T-helper 1 cell treated with Interleukin-12 subunit alpha and Interleukin-12 subunit beta and Interleukin-4 antibody, amounts not matched to agents 30 μg/mL and 1 μg/mL, for 36 hours (primary cell): ENCODE results near the gene PSMG4.

Source experiments
- H3K27ac Mint-ChIP-seq: one replicate; pipeline ENCODE4 v1.8.0; 2021; ENCODE audit warnings: mild to moderate bottlenecking, mixed read lengths
- H3K27me3 Mint-ChIP-seq: one replicate; pipeline ENCODE4 v1.8.0; 2021; ENCODE audit warnings: low read depth, mixed read lengths
- H3K36me3 Mint-ChIP-seq: one replicate; pipeline ENCODE4 v1.8.0; 2021; ENCODE audit warnings: low read depth, mixed read lengths
- H3K4me1 Mint-ChIP-seq: one replicate; pipeline ENCODE4 v1.8.0; 2021; ENCODE audit warnings: low read depth, mixed read lengths
- H3K4me3 Mint-ChIP-seq: one replicate; pipeline ENCODE4 v1.8.0; 2021; ENCODE audit warnings: mild to moderate bottlenecking, moderate library complexity, mixed read lengths
- H3K9me3 Mint-ChIP-seq: one replicate; pipeline ENCODE4 v1.8.0; 2021; ENCODE audit warnings: mixed read lengths

The PSMG4 gene

DNA sequence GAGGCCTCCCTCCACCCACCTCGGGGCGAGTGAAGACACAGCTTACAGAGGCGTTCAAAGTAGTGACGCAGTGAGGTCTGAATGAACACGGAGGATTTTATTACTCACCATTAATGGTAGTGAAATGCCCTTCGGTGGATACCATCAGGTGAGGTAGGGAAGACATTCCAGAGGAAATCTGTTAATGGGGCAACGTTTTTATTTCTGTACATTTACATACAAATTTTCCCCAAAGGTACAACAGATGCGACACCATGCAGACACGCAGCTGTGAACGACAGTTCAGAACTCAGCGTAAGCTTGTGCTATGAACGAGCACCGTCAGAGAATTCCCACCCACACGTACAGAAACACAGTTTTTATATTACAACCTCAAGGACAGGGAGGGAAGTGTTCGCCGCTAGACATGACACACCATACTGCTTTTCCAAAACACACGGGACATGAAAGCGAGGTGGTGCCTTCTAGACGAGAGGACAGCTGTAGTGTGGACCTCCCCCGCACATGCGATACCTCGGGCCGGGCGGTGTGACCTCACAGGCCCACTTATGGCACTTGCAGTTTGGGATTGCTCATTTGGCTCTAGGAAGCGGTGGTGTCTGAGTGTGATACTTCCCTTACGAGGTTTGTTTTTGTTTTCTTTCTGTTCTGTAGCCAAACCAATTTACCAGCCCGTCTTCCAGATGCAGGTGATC lies 10.7 kb downstream of the PSMG4 start:
- Mint-ChIP-seq H3K27ac (no peak overlapping the region), H3K9me3 (no peaks in the 10 kb centered on the region), H3K4me1 (no peaks in the 10 kb centered on the region), H3K36me3 (peaks cover 25% of the 10 kb centered on the region), H3K4me3 (no peak overlapping the region), H3K27me3 (no peaks in the 10 kb centered on the region)

DNA sequence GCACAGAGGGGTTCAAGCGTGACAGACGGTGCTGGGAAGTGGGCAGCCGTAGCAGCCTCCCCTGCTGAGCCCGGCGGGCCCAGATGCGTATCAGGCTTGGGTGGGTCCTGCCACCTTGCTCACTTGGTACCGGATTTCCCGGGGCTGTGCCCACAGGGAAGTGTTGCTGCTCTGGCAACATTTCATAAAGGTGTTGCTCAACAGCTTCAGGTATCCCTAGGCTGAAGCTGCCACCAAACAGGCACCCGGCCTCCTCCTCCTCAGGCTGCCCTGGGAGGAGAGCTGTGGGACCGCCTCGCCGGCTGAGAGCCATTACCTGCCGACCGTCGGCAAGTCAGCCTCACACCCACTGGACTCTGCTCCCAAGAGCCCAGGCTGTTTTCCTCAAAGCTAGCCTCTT lies 11.5 kb downstream of the PSMG4 start:
- Mint-ChIP-seq H3K27me3 (no peaks in the 10 kb centered on the region), H3K4me3 (no peak overlapping the region), H3K4me1 (no peaks in the 10 kb centered on the region), H3K9me3 (no peaks in the 10 kb centered on the region), H3K36me3 (peaks cover 23% of the 10 kb centered on the region), H3K27ac (no peak overlapping the region)

DNA sequence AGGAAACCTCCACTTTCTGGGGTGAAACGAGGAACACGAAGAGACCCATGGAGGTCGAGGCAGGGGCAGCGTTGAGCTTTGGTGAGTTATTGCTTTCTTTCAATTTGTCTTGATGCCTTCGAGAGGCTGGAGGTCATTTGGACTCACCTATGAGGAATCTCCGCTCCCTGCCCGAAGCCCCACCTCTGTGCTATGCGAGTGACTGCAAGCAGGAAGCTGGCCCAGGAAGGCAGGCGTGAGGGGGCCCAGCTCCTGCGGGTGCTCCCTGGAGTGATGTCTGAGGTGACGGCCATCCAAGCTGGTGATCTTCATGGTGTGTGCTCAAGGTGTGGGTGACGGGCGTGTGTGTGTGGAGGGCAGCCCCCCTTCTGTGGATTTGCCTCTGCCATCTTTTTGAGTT lies 13.0 kb downstream of the PSMG4 start:
- Mint-ChIP-seq H3K36me3 (peaks cover 21% of the 10 kb centered on the region), H3K27ac (no peak overlapping the region), H3K27me3 (no peaks in the 10 kb centered on the region), H3K9me3 (no peaks in the 10 kb centered on the region), H3K4me3 (no peak overlapping the region), H3K4me1 (no peaks in the 10 kb centered on the region)

DNA sequence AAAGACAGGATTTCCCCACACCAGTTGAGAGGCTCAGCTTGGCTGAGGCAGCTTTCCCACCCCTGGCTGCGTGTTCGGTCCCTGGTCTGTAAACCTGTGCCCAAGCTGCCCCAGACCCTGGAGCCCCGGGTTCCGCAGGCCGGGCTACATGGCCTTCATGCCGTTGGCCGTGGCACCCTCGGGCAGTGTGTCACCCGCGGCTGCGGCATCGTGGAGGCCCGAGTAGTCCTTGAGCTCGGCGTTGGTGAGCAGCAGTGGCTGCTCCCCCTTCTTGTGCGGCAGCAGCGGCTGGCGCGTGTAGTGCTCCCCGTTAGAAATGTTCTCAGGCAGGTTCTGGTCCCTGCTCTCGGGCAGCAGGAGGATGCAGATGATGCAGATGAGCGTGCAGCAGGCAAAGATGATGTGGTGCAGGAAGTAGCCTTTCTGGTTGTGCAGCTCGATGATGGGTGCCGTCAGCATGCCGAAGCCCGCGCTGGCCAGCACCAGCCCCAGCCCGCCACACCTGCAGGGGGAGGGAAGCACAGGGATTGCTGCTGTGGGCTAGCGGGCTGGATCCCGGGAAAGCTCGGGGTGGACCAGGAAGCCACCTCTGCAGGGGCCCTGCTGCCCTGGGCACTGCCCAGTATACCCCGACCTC lies 14.3 kb downstream of the PSMG4 start:
- no peaks in the 10 kb centered on the region for H3K4me1 Mint-ChIP-seq
- H3K27me3 Mint-ChIP-seq = no peaks in the 10 kb centered on the region
- no peaks in the 10 kb centered on the region for H3K9me3 Mint-ChIP-seq
- H3K36me3 Mint-ChIP-seq = peaks cover 19% of the 10 kb centered on the region
- H3K27ac Mint-ChIP-seq = no peak overlapping the region
- H3K4me3 Mint-ChIP-seq = no peak overlapping the region

DNA sequence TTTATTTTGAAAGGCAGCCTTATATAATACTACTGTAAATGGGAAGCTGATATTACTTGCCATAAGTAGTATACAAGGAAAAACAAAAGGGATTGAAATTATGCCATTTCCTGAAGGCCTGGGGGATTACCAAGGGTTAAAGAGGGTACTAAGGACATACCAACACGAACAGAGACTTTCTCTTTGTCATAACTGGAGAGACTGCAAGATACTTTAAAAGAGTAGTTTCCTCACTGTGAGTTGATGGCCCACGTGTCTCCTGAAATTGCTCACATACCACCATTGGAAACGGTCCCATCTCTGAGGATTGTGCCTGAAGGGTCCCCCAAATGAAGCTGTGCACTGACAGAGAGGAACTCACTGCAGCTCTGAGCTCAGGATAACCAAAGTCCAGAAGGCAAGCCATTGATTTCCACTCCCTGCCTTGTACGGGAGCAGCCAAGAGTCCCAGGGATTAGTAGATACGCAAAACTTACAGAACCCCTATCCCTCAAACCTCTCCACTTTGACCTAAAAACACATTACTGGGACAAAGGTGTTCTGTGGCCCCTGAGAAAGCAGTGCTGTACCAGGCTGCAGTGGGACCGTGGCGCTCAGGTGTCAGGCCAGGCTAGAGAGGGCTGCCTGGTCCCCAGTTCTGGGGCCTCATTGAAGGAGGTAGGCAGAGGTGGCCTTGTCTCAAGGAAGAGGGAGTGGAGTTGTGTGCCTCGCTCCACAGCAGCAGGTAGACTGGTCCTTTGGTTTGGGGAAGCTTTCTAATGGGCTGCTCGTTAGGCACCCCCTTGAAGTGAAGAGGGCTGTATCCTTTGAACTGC lies 15.2 kb downstream of the PSMG4 start:
- H3K36me3 Mint-ChIP-seq = peaks cover 18% of the 10 kb centered on the region
- H3K27ac Mint-ChIP-seq = no peak overlapping the region
- no peaks in the 10 kb centered on the region for H3K27me3 Mint-ChIP-seq
- H3K9me3 Mint-ChIP-seq = no peaks in the 10 kb centered on the region
- no peaks in the 10 kb centered on the region for H3K4me1 Mint-ChIP-seq
- H3K4me3 Mint-ChIP-seq = no peak overlapping the region

DNA sequence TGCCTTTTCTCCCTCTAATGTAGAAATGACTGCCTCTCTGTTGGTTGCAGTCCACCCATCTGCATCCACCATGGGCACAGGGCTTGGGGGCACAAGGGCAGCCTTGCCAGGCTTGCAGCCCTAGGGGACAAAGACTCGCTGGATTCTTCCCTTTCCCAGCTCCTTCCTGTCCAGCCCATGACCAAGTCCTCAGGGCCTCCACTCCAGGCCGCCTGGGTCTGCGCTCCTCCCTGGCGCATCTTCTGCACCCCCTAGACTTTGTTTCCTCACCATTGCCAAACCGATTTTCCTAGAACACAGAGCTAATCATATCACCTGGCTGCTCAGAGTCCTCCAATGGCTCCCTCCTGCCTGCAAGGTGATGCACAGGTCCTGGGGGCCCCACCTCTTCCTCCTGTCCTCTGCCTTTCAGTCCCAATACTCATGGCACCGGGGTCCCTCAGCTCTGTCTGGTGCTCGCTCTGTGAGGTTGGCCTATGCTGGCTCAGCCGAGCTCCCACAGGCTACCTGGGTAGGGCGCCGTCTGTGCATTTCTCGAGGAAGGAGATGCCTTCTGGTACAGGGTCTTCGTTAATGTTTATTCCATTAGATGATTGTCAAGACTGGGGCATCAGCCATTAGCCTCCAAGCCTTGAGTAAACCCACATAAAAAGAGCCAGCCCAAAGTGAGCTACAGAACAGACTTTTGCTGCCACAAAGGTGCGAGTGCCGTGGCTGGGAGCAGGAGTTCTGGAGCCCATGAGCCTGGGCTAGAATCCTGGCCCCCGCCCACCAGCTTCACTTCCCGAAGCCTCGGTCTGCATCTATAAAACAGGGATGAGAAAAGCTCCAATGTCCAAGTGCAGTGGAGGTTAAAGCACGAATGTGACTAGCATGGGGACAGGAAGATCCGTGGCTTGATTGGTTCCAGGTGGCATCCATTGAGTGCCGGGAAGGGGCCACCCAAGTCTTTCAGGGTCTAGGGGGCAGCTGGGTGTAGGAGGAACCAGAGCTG lies 17.7 kb downstream of the PSMG4 start:
- no peaks in the 10 kb centered on the region for H3K9me3 Mint-ChIP-seq
- peaks cover 3% of the 10 kb centered on the region for H3K4me1 Mint-ChIP-seq
- peaks cover 8% of the 10 kb centered on the region for H3K36me3 Mint-ChIP-seq
- H3K27me3 Mint-ChIP-seq = no peaks in the 10 kb centered on the region
- H3K27ac Mint-ChIP-seq = peak overlapping the region; percentile 17
- no peak overlapping the region for H3K4me3 Mint-ChIP-seq

DNA sequence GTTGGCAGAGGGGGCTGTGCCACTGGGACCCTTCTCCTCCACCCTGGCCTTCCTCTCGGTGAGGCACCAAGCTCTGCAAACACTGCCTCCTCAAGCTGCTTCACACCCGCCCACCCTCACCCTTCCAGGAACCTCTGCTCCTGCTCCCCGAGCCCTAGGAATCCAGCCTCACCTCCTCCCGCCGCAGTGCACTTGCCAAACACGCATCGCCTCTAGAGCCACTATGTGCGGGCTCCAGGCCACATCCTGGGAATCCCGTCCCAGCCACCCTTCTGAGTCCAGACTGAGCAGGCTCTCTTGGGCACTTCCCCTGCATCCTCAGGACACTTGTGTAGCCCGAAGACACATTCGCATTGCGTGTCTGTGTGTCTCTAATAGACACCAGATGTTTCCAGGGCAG lies 18.5 kb downstream of the PSMG4 start:
- H3K36me3 Mint-ChIP-seq = peaks cover 3% of the 10 kb centered on the region
- H3K27me3 Mint-ChIP-seq = no peaks in the 10 kb centered on the region
- no peak overlapping the region for H3K4me3 Mint-ChIP-seq
- no peak overlapping the region for H3K27ac Mint-ChIP-seq
- H3K9me3 Mint-ChIP-seq = no peaks in the 10 kb centered on the region
- peaks cover 3% of the 10 kb centered on the region for H3K4me1 Mint-ChIP-seq

DNA sequence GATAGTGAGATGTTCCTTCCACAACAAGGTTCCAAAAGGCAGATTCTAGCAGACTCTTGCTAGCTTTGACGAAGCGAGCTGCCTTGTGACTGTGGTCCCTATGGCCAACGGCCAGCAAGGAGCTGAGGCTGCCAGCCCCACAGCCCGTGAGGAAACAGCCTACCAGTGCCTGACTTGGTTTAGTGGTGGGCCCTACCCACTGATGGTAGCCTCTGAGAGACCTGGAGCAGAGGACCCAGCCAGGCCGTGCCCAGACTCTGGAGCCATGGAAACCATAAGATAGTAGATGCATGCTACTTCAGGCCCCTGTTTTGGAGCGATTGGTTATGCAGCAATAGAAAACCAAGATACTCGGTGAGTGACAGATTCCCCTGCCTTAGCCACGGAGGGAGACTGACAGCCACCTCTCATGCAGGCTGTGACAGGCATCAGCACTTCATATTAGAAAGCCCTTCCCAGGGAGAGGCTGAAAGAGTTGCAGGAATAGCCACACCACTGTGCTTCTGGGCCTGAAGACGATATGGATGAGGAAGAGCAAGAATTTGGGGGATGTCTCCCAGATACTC lies 19.2 kb downstream of the PSMG4 start:
- H3K9me3 Mint-ChIP-seq = no peaks in the 10 kb centered on the region
- H3K4me3 Mint-ChIP-seq = no peak overlapping the region
- peaks cover 3% of the 10 kb centered on the region for H3K36me3 Mint-ChIP-seq
- H3K27me3 Mint-ChIP-seq = no peaks in the 10 kb centered on the region
- peaks cover 3% of the 10 kb centered on the region for H3K4me1 Mint-ChIP-seq
- H3K27ac Mint-ChIP-seq = no peak overlapping the region

DNA sequence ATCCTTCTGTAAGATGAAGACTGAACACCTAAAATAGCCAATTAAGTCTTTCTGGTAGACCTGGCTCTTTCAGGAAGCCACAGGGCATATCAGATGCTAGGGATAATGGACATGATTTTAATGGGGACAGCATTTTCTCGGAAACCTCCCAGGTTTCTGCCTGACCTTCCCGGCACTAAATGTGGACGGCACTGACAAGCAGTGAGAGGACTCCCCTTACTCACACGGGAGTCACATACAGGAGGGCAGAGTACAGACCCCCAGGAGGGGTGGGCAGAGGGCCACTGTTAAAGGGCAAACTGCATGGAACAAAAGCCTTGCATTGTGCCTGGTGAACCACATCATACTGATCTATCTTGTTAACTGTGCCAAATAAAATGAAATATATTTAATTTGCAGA lies 19.9 kb downstream of the PSMG4 start:
- peaks cover 3% of the 10 kb centered on the region for H3K4me1 Mint-ChIP-seq
- no peak overlapping the region for H3K27ac Mint-ChIP-seq
- H3K9me3 Mint-ChIP-seq = no peaks in the 10 kb centered on the region
- H3K4me3 Mint-ChIP-seq = no peak overlapping the region
- H3K27me3 Mint-ChIP-seq = no peaks in the 10 kb centered on the region
- H3K36me3 Mint-ChIP-seq = peaks cover 2% of the 10 kb centered on the region

DNA sequence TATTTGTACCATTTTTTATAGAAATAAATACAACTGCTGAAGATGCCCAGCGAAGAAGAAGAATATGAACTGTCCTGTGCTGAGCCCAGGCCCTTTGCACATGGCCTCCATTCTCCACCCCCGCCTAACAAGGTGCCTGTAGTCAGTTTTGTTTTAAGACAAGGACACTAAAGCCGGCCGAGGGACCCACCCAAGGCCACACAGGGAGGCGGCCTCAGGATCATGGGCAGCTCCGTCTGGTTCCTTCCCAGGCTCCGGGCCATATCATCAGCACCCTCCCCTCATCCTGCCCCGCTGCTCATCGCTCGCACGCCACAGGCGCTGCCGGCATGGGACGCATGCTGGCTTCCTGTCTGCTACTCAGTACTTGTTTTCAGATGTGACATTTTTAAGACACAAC lies 21.3 kb downstream of the PSMG4 start:
- no peak overlapping the region for H3K27ac Mint-ChIP-seq
- H3K4me3 Mint-ChIP-seq = no peak overlapping the region
- no peaks in the 10 kb centered on the region for H3K9me3 Mint-ChIP-seq
- H3K27me3 Mint-ChIP-seq = no peaks in the 10 kb centered on the region
- no peaks in the 10 kb centered on the region for H3K36me3 Mint-ChIP-seq
- H3K4me1 Mint-ChIP-seq = peaks cover 3% of the 10 kb centered on the region

DNA sequence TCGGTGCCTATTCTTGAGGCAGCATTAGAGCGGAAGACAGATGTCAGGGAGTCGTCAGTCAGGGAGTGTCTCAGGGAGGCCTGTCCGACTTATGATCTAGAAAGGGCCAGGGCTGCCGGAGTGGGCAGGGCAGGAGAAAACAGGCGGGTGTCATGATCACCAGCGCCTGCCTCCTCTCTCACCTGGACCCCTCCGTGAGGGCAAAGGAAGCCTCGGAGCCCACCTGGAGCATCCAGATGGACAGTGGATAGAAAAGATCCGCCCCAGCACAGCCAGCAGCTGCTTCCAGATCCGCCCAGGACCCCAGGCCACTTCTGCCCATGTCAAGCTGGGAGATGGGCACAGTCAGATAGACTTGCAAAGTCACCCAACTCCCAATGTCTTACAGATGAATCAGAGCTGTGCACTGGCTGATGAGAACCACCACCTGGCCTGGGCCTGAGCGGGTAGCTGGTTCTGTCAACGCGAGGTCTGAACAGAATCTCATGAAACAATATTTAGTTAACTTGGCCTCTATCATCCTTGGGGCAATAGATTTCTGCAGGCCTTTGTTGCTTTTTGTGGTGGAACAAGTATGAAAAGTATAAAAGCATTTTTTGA lies 22.2 kb downstream of the PSMG4 start:
- Mint-ChIP-seq H3K4me1 (peaks cover 3% of the 10 kb centered on the region), H3K27ac (no peak overlapping the region)

DNA sequence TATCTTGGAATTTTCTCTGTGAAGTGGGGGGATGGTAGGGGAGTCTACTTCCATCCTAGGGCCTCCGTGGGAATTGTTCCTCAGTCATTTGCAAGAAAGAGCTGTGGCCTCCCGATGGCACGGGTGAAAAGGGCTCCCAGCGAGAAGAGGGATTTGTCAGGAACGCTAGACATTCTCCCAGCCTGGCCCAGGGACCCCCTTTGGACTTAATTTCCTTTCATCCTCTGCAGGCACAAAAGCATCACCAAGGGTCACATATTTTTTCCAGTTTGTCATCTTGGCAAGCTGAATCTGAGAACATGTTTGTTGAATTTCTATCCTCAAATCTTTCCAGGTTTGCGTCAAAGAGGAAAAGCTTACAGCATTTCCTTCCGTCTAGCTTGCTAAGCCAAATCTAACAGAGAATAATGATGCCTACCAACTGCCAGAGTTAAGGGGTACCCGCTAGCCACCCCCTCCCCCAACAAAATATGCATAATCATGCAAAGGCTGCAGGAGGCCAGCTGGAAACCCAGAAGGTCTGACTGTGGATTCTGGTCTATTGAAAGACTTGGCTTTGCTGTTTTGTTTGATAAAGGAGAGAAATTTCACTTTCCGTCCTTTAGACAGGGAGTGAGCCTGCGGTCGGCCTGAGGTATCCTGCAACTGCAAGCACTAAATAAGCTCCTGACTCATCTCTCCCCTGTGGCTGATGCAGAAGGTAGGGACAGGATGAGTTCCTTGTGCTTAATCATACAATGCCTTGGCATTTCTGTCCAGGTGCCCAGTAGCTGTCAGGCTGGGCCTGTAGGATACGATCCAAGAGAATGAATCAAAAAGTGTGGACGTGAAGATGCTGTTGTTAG lies 23.1 kb downstream of the PSMG4 start:
- no peaks in the 10 kb centered on the region for H3K9me3 Mint-ChIP-seq
- peaks cover 3% of the 10 kb centered on the region for H3K4me1 Mint-ChIP-seq
- H3K36me3 Mint-ChIP-seq = no peaks in the 10 kb centered on the region
- no peaks in the 10 kb centered on the region for H3K27me3 Mint-ChIP-seq
- no peak overlapping the region for H3K4me3 Mint-ChIP-seq
- no peak overlapping the region for H3K27ac Mint-ChIP-seq

More for the DNA sequence above, 22.2 kb downstream of the PSMG4 start:
- Mint-ChIP-seq H3K4me3 (no peak overlapping the region), H3K36me3 (no peaks in the 10 kb centered on the region), H3K27me3 (no peaks in the 10 kb centered on the region), H3K9me3 (no peaks in the 10 kb centered on the region)
